ENCODE data around the gene TEX10.

Gene TEX10

DNA sequence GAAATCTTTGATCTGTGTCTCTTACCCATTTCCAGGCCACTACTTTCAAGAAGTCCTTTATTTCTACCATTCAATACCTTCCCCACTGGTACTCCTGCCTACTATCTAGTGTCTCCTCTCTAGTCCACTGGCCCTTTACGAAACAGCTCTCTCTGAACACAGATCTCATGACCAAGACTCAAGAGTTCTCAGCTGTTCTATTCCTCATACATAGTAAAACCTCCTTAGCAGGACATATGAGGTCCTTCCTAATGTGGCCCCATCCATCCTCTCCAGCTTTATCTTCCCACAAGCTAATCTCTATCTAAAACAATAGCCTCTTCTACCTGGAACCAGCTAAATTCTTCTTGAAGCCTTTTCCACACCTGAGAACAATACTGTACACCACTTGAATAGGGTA lies 2.6 kb downstream of the TEX10 start:
- in situ Hi-C loops (cut with HindIII; ENCODE audit: low sequenced_read_pairs) = no loop called here

DNA sequence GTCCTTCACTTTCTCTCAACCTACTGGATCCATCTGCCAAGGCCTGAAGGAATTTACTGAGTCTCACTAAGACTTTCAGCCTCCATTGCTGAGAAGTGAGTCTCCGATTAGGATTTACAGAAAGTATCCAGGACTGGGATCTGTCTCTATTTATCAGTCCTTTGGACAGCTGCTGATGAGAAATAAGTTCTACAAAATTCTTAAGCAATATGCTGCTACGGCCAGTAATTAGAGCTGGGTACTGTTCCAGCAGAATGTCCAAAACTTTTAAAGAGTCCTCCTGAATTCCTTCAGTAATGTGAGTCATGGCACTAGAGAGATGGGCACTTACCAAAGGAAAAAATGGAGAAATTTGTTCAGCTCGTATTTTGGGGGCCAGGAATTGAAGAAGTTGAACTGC lies 5.9 kb downstream of the TEX10 start:
- in situ Hi-C loops (cut with HindIII; ENCODE audit: low sequenced_read_pairs) = loop anchor here (25.0 kb wide), 1 partner anchor 240 kb away; the partner anchor contains the start of gene CAVIN4

DNA sequence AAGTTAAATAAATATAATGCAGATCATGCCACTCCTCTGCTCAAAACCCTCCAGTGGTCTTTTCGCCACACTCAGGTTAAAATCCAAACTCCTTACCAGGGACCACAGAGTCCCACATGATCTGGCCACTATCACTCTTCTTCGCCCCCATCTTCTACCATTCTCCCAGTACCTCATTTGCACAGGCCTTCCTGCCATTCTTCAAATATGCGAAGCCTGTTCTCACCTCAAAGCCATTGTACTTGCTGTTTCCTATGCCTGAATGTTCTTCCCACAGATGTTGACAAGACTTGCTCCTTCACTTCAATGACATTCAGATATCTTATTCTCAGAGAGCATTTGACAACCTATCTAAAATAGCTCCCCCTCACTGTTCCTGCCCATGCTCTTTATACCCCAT lies 10.9 kb downstream of the TEX10 start:
- in situ Hi-C loops (cut with HindIII; ENCODE audit: low sequenced_read_pairs) = loop anchor here (25.0 kb wide), 1 partner anchor 245 kb away; the partner anchor contains the start of gene CAVIN4

DNA sequence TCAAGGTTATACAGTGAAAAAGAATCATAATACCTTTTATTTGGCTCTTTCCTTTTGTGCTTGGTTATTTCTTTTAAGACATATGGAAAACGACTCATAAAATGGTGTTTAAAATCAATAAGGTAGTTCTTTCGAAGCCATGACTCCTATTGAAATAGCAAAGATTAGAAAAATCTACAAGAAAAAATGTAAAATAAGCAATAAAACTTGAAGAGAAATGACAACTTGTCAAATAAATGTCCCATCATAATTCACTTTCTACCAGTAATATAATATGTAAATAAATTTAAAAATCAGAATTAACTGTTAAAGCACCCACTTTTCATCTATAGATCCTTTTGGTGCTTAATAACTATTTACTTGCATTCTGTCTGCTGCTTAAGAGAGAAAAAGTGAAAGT lies 12.5 kb downstream of the TEX10 start:
- in situ Hi-C loops (cut with HindIII; ENCODE audit: low sequenced_read_pairs) = loop anchor here (25.0 kb wide), 1 partner anchor 247 kb away; the partner anchor contains the start of gene CAVIN4

DNA sequence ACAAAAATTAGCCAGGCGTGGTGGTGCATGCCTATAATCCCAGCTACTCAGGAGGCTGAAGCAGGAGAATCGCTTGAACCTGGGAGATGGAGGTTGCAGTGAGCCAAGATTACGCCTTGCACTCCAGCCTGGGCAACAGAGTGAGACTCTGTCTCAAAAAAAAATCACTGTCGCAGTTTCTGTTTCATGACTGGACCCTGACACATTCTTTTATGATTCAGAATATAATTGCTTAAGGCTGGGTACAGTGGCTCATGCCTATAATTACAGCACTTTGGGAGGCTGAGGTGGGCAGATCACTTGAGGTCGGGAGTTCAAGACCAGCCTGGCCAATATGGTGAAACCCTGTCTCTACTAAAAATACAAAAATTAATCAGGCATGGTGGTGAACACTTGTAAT lies 14.0 kb downstream of the TEX10 start:
- in situ Hi-C loops (cut with HindIII; ENCODE audit: low sequenced_read_pairs) = loop anchor here (25.0 kb wide), 1 partner anchor 249 kb away; the partner anchor contains the start of gene CAVIN4

DNA sequence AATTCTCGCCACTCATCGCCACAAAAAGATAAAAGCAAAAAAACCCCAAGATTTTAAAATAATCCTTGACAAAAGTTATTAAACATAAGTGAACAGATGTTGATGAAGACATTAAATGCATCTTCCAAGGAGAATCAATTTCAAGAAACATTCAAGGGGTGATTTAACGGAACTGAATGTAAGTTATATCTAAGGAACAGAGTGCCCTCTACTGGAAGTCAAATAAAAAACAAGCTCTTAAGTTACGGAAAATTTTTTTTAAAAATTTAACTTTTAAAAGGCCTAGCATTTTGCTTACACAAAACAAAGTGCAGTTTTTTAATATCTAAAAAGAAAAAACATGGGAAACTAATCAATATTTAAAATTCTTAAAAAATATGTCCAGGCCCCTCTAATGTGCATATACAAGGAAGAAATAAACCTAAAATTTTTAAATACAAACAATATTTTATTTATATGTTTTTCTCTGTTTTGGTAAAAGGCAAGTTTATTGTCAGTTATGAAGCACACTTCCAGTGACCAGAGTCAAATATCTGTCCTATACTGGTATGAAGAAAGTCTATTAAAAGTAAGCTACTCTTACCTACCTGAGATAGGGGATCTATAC lies 28.0 kb downstream of the TEX10 start:
- in situ Hi-C loops (cut with HindIII; ENCODE audit: low sequenced_read_pairs) = loop anchor here (25.0 kb wide), 1 partner anchor 263 kb away; the partner anchor contains the start of gene CAVIN4

DNA sequence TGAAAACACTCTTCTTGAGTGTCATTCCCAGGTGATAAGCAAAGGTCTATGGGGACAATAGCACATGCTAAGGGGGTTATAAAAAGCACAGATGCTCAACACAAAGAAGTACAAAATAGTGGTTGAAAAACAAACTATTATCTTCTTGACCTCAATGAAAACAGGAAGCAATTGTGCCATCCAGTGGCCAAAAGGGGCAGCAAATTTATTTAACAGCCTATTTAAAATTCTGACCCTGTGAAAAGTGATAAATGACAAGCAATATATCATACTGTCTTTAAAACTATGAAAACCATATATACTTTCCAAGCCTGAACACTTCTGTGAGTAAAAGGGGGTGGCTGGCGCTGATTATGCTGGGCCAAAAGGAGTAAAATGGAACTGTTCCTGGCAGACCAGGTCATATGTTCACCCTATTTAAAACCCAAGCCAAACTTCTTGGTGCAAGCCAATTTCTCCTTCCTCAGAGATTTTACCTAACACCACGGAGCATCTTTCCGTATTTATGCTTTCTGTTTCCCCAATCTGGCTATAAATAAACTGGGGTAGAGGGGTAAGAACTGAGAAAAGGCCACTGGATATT lies 29.7 kb downstream of the TEX10 start:
- in situ Hi-C loops (cut with HindIII; ENCODE audit: low sequenced_read_pairs) = no loop called here

DNA sequence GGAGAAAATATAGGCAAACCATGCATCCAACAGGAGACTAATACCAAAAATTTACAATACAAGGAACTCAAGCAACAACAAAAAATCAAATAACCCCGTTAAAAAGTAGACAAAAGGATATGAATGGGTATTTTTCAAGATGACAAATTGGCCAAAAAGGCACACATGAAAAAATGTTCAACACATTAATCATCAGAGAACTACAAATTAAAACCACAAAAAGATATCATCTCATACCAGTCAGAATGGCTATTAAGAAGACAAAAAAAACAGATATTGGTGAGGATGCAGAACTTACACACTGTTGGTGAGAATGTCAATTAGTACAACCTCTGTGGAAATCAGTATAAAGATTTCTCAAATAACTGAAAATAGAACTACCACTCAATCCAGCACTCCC lies 35.0 kb downstream of the TEX10 start:
- in situ Hi-C loops (cut with HindIII; ENCODE audit: low sequenced_read_pairs) = no loop called here

DNA sequence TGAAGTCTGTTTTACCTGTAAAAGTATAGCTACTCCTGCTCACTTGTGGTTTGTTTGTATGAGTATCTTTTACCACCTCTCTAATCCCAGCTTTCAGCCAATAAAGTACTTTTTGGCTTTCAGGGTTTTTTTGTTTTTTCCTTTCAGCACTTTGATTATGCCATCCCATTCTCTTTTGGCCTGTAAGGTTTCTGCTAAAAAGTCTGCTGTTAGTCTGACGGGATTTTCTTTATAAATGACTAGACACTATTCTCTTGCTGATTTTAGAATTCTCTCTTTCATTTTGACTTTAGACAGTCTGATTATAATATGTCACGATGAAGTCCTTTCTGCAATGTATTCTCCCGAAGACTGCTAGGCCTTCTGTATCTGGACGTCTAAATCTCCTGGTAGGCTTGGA lies 37.2 kb downstream of the TEX10 start:
- in situ Hi-C loops (cut with HindIII; ENCODE audit: low sequenced_read_pairs) = no loop called here

DNA sequence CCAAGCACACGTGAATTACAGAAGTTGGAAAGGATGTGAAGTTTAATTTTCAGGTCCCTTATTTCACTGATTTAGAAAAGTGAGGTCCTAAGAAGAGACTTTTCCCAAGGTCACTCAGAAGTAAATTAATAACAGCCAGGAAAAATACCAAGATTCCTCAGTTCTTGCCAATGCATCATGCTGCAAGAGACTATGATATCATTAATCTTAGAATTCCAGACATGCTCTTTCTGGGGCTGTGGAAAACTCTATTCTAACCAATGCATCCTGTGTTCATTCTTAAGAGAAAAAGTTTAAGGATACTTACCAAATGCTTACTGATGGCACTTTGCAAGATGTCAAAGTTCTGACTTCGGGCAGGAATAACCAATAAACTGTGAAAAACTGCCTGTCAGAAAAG lies 42.8 kb downstream of the TEX10 start:
- in situ Hi-C loops (cut with HindIII; ENCODE audit: low sequenced_read_pairs) = no loop called here

DNA sequence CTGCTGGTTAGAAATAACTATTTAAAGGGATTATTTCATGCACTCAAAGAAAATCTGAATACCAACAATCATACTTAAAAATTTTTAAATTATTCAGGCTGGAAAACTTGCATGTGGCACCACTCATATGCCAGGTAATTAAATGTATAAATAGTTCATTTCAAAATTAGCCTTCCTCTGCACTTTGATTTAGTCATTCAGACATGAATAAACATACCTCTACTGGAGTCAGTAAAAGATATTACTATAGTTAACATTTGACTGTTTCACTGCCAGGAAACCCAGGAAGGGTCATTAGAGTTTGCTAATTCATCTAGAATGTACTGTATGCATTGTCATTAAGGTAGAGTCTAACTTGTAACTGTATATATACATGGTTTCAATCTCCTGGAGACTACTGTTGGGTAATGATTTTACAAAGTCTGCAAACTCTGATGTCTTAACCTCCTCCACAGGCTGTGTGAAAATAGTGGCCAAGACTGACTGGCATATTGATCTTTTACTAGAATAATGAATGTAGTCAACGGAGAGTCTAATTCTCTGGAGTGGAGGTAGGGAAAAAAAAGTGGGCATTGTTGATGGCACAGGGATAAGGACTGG lies 43.7 kb downstream of the TEX10 start:
- in situ Hi-C loops (cut with HindIII; ENCODE audit: low sequenced_read_pairs) = no loop called here

DNA sequence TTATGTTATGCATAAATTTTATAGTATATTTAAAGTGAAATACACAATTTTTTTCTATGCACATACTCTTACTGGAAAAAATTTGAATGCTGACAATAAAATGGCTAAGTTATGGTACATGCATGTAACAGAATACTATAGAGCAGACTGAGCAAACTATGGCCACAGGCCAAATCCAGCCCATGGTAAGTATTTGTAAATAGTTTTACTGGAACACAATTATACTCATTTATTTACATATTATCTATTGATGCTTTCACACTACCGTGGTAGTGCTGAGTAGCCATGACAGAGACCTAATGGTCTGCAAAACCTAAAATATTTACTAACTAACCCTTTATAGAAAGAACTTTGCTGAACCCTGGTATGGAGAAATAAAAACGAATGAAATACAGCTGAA lies 45.7 kb downstream of the TEX10 start:
- in situ Hi-C loops (cut with HindIII; ENCODE audit: low sequenced_read_pairs) = no loop called here

DNA sequence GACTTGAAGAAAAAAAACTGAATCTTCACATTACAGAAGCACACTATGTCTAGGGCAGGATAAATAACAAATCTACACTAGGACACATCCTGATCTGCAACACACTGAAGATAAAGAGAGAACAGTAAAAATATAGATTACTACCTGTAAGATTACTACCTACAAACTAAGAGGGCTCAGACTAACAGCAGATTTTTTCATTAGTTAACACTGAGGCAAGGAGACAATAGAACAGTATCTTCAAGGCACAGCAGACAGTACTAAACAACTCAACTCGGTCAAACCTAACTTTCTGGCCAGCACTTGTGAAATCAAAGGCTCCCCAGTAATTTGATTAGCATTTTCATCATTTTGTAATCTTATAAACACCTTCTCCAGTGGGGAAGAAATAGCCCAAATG lies 46.5 kb downstream of the TEX10 start:
- in situ Hi-C loops (cut with HindIII; ENCODE audit: low sequenced_read_pairs) = no loop called here

DNA sequence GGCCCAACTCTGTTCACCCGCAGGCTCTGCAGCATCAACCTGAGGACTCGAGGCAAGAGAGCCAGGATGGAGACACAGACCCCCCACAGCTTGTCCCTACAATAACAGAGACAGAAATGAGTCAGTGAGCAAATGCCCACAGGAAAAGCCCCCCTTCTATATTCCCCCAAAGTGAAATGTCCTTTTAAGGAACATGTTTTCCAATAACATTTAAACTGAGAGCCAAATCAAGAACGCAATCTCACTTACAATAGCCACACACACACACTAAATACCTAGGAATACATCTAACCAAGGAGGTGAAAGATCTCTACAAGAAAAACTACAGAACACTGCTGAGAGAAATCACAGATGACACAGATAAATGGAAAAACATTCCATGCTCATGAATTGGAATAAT lies 49.0 kb downstream of the TEX10 start:
- in situ Hi-C loops (cut with HindIII; ENCODE audit: low sequenced_read_pairs) = no loop called here

DNA sequence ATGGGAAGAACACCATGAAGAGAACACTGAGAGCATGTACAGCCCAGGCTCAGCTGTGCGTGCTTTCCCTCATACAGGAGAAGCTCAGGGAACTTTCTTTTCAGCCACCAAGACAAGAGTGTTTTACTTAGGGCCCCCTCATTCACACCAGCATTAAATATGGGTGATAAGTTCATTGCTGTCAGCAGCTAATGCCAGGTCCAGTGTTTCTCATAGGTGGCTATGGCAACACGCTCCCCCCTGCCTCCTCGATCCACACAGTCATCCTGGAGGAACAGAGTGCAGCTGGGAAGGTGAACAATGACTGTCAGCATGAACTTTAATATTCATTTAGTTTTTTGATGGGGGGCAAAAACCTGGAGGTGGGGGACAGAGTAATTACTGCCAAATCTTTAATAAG lies 54.4 kb downstream of the TEX10 start:
- in situ Hi-C loops (cut with HindIII; ENCODE audit: low sequenced_read_pairs) = no loop called here

DNA sequence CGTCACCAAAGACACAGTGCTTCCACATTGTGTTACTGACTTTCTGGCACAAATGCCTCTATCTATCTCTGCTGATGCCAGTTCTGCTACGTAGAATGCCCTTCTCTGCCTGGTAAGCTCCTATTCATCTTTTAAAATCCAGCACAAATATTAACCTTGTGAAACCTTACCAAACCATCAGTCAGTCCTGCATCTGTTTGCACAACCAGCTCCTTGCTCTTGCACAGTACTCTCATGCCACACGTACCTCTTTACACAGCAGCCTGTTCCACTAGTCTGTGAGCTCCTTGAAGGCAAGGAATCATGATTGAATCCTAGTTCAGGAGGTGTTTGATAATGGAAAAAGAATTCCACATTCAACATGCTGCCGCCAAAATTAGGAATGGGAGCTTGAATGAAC lies 56.3 kb downstream of the TEX10 start:
- in situ Hi-C loops (cut with HindIII; ENCODE audit: low sequenced_read_pairs) = no loop called here

DNA sequence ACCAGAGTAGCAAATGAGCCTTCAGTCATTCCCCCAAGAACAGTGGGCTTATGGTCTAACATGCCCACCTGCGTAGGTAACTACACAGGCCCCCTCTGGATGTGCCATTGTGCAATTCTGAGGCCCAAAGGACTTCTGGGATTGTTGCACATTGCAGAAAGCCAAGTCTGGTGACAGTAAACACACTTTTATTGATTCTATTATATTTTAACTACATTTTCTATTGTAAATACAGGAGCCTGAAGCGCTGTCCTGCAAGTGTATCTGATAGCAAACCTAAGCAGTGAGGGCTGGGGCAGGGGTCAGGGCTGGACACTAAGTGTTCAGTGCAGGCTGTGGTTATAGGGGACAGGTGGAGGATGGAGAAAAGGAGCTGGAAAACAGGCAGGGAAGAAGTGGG lies 57.5 kb downstream of the TEX10 start:
- in situ Hi-C loops (cut with HindIII; ENCODE audit: low sequenced_read_pairs) = no loop called here

DNA sequence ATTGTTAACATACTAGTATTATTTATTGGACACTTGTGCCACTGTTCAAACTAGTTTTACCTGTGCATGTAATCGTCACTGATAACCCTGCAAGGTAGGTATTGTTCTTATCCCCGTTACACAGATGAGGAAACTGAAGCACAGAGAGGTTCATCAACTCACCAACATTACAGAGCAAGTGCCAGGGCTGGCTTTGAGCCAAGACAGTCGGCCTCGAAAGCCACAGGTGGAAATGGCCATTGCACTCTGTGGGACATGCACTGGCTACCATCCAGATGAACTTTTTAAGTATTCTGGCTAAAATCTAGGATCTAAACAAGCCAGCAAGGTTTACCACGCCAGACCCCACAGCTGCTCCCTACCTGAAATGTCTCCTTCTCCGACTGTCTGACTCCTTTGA lies 57.9 kb downstream of the TEX10 start:
- in situ Hi-C loops (cut with HindIII; ENCODE audit: low sequenced_read_pairs) = no loop called here

DNA sequence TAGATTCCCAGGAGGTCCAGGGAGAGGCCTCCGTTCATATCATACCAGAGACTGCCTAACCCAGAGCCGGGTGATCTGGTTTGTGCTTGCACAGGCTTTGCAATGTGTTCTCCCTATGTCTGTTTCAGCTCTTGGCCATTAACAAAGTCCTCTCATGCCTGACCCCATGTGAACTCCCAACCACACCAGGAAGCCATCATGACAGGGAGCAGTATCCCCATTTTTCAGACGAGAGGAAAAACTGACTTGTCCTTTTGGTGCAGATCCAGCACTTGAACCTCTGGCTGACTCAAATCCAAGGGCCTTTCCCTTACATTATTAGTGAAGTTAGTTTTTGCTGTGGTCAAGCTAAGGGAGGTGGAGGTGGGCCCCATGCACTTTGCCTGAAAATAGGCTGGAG lies 58.4 kb downstream of the TEX10 start:
- in situ Hi-C loops (cut with HindIII; ENCODE audit: low sequenced_read_pairs) = no loop called here

DNA sequence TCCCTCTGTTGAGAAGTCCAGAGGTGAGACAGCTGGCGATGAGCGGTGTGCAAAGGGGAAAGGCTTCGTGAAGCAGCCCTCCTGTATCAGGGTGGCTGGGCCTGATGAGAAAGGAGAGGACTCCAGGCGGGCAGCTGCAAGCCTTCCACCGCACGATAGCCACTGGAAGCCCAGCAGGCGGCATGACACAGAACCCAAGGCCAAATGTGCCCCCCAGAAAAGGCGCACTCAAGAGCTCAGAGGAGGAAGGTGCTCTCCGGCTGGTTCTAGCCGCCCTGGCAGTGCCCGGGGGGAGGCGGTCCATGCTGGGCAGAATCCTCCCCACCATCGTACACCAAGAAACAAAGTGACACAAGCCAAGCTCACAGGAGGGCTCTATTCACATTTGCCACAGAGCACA lies 60.3 kb downstream of the TEX10 start:
- in situ Hi-C loops (cut with HindIII; ENCODE audit: low sequenced_read_pairs) = no loop called here

DNA sequence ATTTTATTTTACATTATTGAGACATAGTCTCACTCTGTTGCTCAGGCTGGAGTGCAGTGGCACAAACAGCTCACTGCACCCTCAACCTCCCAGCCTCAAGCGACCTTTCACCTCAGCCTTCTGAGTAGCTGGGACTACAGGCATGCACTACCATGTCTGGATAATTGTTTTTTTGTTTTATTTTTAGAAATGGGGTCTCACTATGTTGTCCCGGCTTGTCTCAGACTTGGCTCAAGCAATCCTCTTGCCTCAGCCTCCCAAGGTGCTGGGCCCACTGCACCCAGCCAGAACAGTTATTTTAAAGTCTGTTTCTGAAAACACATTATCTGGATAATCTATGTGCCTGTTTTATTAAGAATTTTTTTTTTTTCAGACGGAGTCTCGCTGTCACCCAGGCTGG lies 62.0 kb downstream of the TEX10 start:
- in situ Hi-C loops (cut with HindIII; ENCODE audit: low sequenced_read_pairs) = no loop called here

DNA sequence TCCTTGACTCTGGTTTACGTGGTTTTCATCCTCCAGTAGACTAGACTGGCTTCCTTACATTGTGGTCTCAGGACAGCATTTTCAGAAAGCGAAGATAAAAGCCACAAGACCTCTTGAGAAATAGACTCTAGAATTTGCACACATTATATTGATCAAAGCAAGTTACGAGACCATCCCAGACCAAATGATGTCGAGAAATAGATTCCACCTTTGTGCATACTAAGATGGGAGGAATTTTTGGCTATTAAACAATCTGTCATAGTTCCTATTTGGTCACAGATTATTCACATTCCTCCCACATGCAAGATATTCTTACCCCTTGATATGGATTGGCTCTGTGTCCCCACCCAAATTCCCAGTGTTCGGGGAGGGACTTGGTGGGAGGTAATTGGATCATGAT lies 65.6 kb downstream of the TEX10 start:
- in situ Hi-C loops (cut with HindIII; ENCODE audit: low sequenced_read_pairs) = no loop called here

Measured in endothelial cell of hepatic sinusoid (primary cell).